ENCODE results near the gene RAMP1.
A peak's percentile ranks its signal among the peaks of the same experiment; 100 is the strongest.

Gene RAMP1

GRCh38 chr2:237912271-237913192, 53.1 kb downstream of the RAMP1 start:
- Histone ChIP-seq H3K36me3 (ENCODE audit: insufficient read depth, low read length) (no peaks in the 10 kb centered on the region), H2AFZ (ENCODE audit: low read depth, low read length) (no peak overlapping the region), H3K4me3 (ENCODE audit: low read length) (no peak overlapping the region), H3K9me3 (ENCODE audit: low read length) (no peaks in the 10 kb centered on the region), H3K4me1 (ENCODE audit: insufficient read depth, low read length) (peaks cover 2% of the 10 kb centered on the region), H3K27me3 (ENCODE audit: insufficient read depth, low read length) (no peaks in the 10 kb centered on the region)

- Histone ChIP-seq H3K27me3 (ENCODE audit: insufficient read depth, low read length) (no peaks in the 10 kb centered on the region), H2AFZ (ENCODE audit: low read depth, low read length) (no peak overlapping the region), H3K36me3 (ENCODE audit: insufficient read depth, low read length) (no peaks in the 10 kb centered on the region), H3K4me3 (ENCODE audit: low read length) (no peak overlapping the region), H3K9me3 (ENCODE audit: low read length) (no peaks in the 10 kb centered on the region), H3K4me1 (ENCODE audit: insufficient read depth, low read length) (peaks cover 2% of the 10 kb centered on the region)
Observed at GRCh38 chr2:237913193-237913917, 53.9 kb downstream of the RAMP1 start.

GRCh38 chr2:237915576-237915975, 56.2 kb downstream of the RAMP1 start:
- peaks cover 2% of the 10 kb centered on the region for H3K4me1 ChIP-seq (ENCODE audit: insufficient read depth, low read length)
- no peak overlapping the region for H3K4me3 ChIP-seq (ENCODE audit: low read length)
- H3K27me3 ChIP-seq (ENCODE audit: insufficient read depth, low read length) = no peaks in the 10 kb centered on the region
- H2AFZ ChIP-seq (ENCODE audit: low read depth, low read length) = no peak overlapping the region
- no peaks in the 10 kb centered on the region for H3K9me3 ChIP-seq (ENCODE audit: low read length)
- H3K36me3 ChIP-seq (ENCODE audit: insufficient read depth, low read length) = no peaks in the 10 kb centered on the region

GRCh38 chr2:237916296-237916695, 56.9 kb downstream of the RAMP1 start:
- H3K36me3 ChIP-seq (ENCODE audit: insufficient read depth, low read length) = no peaks in the 10 kb centered on the region
- no peaks in the 10 kb centered on the region for H3K27me3 ChIP-seq (ENCODE audit: insufficient read depth, low read length)
- H3K4me3 ChIP-seq (ENCODE audit: low read length) = no peak overlapping the region
- no peak overlapping the region for H2AFZ ChIP-seq (ENCODE audit: low read depth, low read length)
- H3K4me1 ChIP-seq (ENCODE audit: insufficient read depth, low read length) = peaks cover 2% of the 10 kb centered on the region
- no peaks in the 10 kb centered on the region for H3K9me3 ChIP-seq (ENCODE audit: low read length)

- Histone ChIP-seq H3K27me3 (ENCODE audit: insufficient read depth, low read length) (peaks cover 1% of the 10 kb centered on the region), H3K36me3 (ENCODE audit: insufficient read depth, low read length) (no peaks in the 10 kb centered on the region), H3K4me3 (ENCODE audit: low read length) (no peak overlapping the region), H3K4me1 (ENCODE audit: insufficient read depth, low read length) (peaks cover 2% of the 10 kb centered on the region), H2AFZ (ENCODE audit: low read depth, low read length) (no peak overlapping the region), H3K9me3 (ENCODE audit: low read length) (no peaks in the 10 kb centered on the region)
Observed at GRCh38 chr2:237917696-237918374, 58.4 kb downstream of the RAMP1 start.

- H2AFZ ChIP-seq (ENCODE audit: low read depth, low read length) = no peak overlapping the region
- no peaks in the 10 kb centered on the region for H3K36me3 ChIP-seq (ENCODE audit: insufficient read depth, low read length)
- peaks cover 2% of the 10 kb centered on the region for H3K4me1 ChIP-seq (ENCODE audit: insufficient read depth, low read length)
- H3K27me3 ChIP-seq (ENCODE audit: insufficient read depth, low read length) = peaks cover 3% of the 10 kb centered on the region
- H3K4me3 ChIP-seq (ENCODE audit: low read length) = no peak overlapping the region
- H3K9me3 ChIP-seq (ENCODE audit: low read length) = no peaks in the 10 kb centered on the region
Observed at GRCh38 chr2:237919593-237919992, 60.2 kb downstream of the RAMP1 start.

GRCh38 chr2:237920673-237921072, 61.2 kb downstream of the RAMP1 start:
- Histone ChIP-seq H3K36me3 (ENCODE audit: insufficient read depth, low read length) (no peaks in the 10 kb centered on the region), H3K4me3 (ENCODE audit: low read length) (no peak overlapping the region), H3K4me1 (ENCODE audit: insufficient read depth, low read length) (peaks cover 2% of the 10 kb centered on the region), H3K27me3 (ENCODE audit: insufficient read depth, low read length) (peaks cover 3% of the 10 kb centered on the region), H3K9me3 (ENCODE audit: low read length) (no peaks in the 10 kb centered on the region), H2AFZ (ENCODE audit: low read depth, low read length) (no peak overlapping the region)

GRCh38 chr2:237921967-237922492, 62.6 kb downstream of the RAMP1 start:
- H3K9me3 ChIP-seq (ENCODE audit: low read length) = no peaks in the 10 kb centered on the region
- no peak overlapping the region for H3K4me3 ChIP-seq (ENCODE audit: low read length)
- no peak overlapping the region for H2AFZ ChIP-seq (ENCODE audit: low read depth, low read length)
- H3K4me1 ChIP-seq (ENCODE audit: insufficient read depth, low read length) = peaks cover 2% of the 10 kb centered on the region
- no peaks in the 10 kb centered on the region for H3K36me3 ChIP-seq (ENCODE audit: insufficient read depth, low read length)
- H3K27me3 ChIP-seq (ENCODE audit: insufficient read depth, low read length) = peaks cover 3% of the 10 kb centered on the region

GRCh38 chr2:237922641-237923361, 63.4 kb downstream of the RAMP1 start:
- Histone ChIP-seq H3K27me3 (ENCODE audit: insufficient read depth, low read length) (peaks cover 3% of the 10 kb centered on the region), H3K4me1 (ENCODE audit: insufficient read depth, low read length) (no peaks in the 10 kb centered on the region), H3K36me3 (ENCODE audit: insufficient read depth, low read length) (no peaks in the 10 kb centered on the region), H3K9me3 (ENCODE audit: low read length) (no peaks in the 10 kb centered on the region), H2AFZ (ENCODE audit: low read depth, low read length) (peak overlapping the region; percentile 59), H3K4me3 (ENCODE audit: low read length) (no peak overlapping the region)

- H3K4me1 ChIP-seq (ENCODE audit: insufficient read depth, low read length) = no peaks in the 10 kb centered on the region
- peak overlapping the region; percentile 59 for H2AFZ ChIP-seq (ENCODE audit: low read depth, low read length)
- peaks cover 3% of the 10 kb centered on the region for H3K27me3 ChIP-seq (ENCODE audit: insufficient read depth, low read length)
- H3K36me3 ChIP-seq (ENCODE audit: insufficient read depth, low read length) = no peaks in the 10 kb centered on the region
- H3K4me3 ChIP-seq (ENCODE audit: low read length) = no peak overlapping the region
- H3K9me3 ChIP-seq (ENCODE audit: low read length) = no peaks in the 10 kb centered on the region
Observed at GRCh38 chr2:237923481-237924163, 64.2 kb downstream of the RAMP1 start.

- Histone ChIP-seq H3K9me3 (ENCODE audit: low read length) (no peaks in the 10 kb centered on the region), H3K4me3 (ENCODE audit: low read length) (no peak overlapping the region), H3K36me3 (ENCODE audit: insufficient read depth, low read length) (no peaks in the 10 kb centered on the region)
Observed at GRCh38 chr2:237924164-237924534, 64.7 kb downstream of the RAMP1 start.

GRCh38 chr2:237927135-237927534, 67.7 kb downstream of the RAMP1 start:
- H3K4me1 ChIP-seq (ENCODE audit: insufficient read depth, low read length) = no peaks in the 10 kb centered on the region

More at GRCh38 chr2:237924164-237924534, 64.7 kb downstream of the RAMP1 start:
- no peaks in the 10 kb centered on the region for H3K4me1 ChIP-seq (ENCODE audit: insufficient read depth, low read length)
- no peak overlapping the region for H2AFZ ChIP-seq (ENCODE audit: low read depth, low read length)
- H3K27me3 ChIP-seq (ENCODE audit: insufficient read depth, low read length) = peaks cover 3% of the 10 kb centered on the region

More at GRCh38 chr2:237927135-237927534, 67.7 kb downstream of the RAMP1 start:
- Histone ChIP-seq H3K36me3 (ENCODE audit: insufficient read depth, low read length) (no peaks in the 10 kb centered on the region), H2AFZ (ENCODE audit: low read depth, low read length) (no peak overlapping the region), H3K9me3 (ENCODE audit: low read length) (peaks cover 4% of the 10 kb centered on the region), H3K27me3 (ENCODE audit: insufficient read depth, low read length) (peaks cover 3% of the 10 kb centered on the region), H3K4me3 (ENCODE audit: low read length) (no peak overlapping the region)

All from neuron (in vitro differentiated cells).